Osteoblast (primary cell): ENCODE measurements around the gene SRF. TPM values are rescaled to one million over a fixed set of nuclear protein-coding genes. Genes with fewer than 3 reads are reported as not detected.

Experiments
- DNase-seq: peaks from one replicate; pipeline ENCODE4 v3.0.0; 2011; ENCODE audit warnings: low spot score, mixed read lengths; ENCODE audit not compliant: insufficient read length; ENCODE audit errors: missing footprints
- H2AFZ ChIP-seq: 2 replicates; pipeline ENCODE4 v1.6.0; 2011; ENCODE audit warnings: mild to moderate bottlenecking, low read length
- H3K27ac ChIP-seq: 2 replicates; pipeline ENCODE4 v1.5.1; 2011; ENCODE audit warnings: mild to moderate bottlenecking, low read depth, low read length, moderate library complexity
- H3K27me3 ChIP-seq: 2 replicates; pipeline ENCODE4 v1.6.0; 2012; ENCODE audit warnings: mild to moderate bottlenecking, control low read depth, inconsistent platforms, low read length, moderate library complexity; ENCODE audit not compliant: insufficient read depth
- H3K36me3 ChIP-seq: 2 replicates; pipeline ENCODE4 v1.5.1; 2011; ENCODE audit warnings: mild to moderate bottlenecking, low read length, control low read depth, moderate library complexity; ENCODE audit not compliant: insufficient read depth
- H3K4me1 ChIP-seq: 2 replicates; pipeline ENCODE4 v1.5.1; 2011; ENCODE audit warnings: mild to moderate bottlenecking, low read length, control low read depth, moderate library complexity; ENCODE audit not compliant: insufficient read depth
- H3K4me2 ChIP-seq: 2 replicates; pipeline ENCODE4 v1.6.0; 2011; ENCODE audit warnings: mild to moderate bottlenecking, low read length; ENCODE audit not compliant: insufficient read depth
- H3K4me3 ChIP-seq: fragments of 200-600 bp; sonication (generic); 3 replicates; pipeline ENCODE4 v1.5.1; 2012; ENCODE audit warnings: mild to moderate bottlenecking, low read length, inconsistent platforms; ENCODE audit not compliant: insufficient read depth
- H3K79me2 ChIP-seq: 2 replicates; pipeline ENCODE4 v1.6.0; 2012; ENCODE audit warnings: mild to moderate bottlenecking, low read length, control low read depth, inconsistent platforms; ENCODE audit not compliant: insufficient read depth
- H3K9me3 ChIP-seq: 2 replicates; pipeline ENCODE4 v1.5.1; 2011; ENCODE audit warnings: low read depth, low read length, control low read depth
- H4K20me1 ChIP-seq: 2 replicates; pipeline ENCODE4 v1.6.0; 2012; ENCODE audit warnings: mild to moderate bottlenecking, low read length, control low read depth; ENCODE audit not compliant: insufficient read depth
- total RNA-seq: library from RNA; depleted of rRNA; stranded (reverse); fragments of >200 nt; gene quantifications from 2 replicates; pipeline ENCODE4 v1.2.3, GENCODE V29; 2012
- TF ChIP-seq, protein P1 (sequence below): IDR thresholded peaks from 2 replicates; pipeline ENCODE4 v1.5.1; 2011; ENCODE audit warnings: mild to moderate bottlenecking, low read depth, low read length, moderate library complexity; ENCODE audit errors: extremely low read depth

SRF gene
- total RNA-seq, result 17.7 and 20.6 TPM in 2 replicates

DNA sequence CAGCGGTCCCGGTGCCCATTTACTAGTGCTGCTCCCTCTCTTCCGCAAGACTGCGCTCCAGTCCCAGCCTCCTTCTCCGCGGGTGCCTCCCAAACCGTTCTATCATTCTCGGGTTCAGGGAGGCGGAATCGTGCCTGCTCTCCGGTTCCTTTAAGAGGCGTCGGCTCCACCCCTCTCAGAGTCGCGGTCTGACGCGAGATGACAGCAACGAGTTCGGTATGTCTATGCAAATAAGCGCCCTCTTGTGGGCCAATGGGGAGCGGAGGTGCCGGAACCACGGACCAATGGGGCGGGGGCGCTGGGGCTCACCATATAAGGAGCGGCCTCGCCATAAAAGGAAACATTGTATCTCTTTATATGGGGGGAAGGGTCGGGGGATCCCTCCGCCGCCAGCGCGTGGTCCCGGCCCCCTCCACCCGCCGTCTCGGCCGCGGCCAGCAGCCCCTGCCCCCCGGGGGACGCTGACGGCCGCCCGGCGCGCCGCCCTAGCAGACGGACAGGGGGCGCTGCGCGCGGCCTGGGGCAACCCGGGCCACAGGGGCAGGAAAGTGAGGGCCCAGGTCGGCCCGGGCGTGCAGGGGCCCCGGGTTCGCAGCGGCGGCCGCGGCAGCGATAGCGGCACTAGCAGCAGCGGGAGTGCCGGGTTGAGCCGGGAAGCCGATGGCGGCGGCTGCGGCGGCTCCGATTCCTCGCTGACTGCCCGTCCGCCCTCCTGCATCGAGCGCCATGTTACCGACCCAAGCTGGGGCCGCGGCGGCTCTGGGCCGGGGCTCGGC, at the start of gene SRF:
Gene SRF, plus strand, starts transcription at position 339 of the 776 bp plus-strand sequence. Its CDS starts 388 bp downstream, at position 727.
- Histone ChIP-seq H3K4me2 (peak within 1 kb of the TSS; percentile 98), H3K9me3 (no peaks in the 10 kb centered on the region), H2AFZ (peak within 1 kb of the TSS; percentile 98), H3K4me1 (peaks cover 36% of the 10 kb centered on the region), H3K4me3 (peak within 1 kb of the TSS; percentile 86), H3K79me2 (peaks cover 40% of the 10 kb centered on the region), H3K27ac (peak within 1 kb of the TSS; percentile 92), H3K36me3 (peaks cover 14% of the 10 kb centered on the region), H4K20me1 (peaks cover 25% of the 10 kb centered on the region), H3K27me3 (no peaks in the 10 kb centered on the region)
- peak; percentile 99 for DNase-seq
- TF ChIP-seq, protein P1, sequence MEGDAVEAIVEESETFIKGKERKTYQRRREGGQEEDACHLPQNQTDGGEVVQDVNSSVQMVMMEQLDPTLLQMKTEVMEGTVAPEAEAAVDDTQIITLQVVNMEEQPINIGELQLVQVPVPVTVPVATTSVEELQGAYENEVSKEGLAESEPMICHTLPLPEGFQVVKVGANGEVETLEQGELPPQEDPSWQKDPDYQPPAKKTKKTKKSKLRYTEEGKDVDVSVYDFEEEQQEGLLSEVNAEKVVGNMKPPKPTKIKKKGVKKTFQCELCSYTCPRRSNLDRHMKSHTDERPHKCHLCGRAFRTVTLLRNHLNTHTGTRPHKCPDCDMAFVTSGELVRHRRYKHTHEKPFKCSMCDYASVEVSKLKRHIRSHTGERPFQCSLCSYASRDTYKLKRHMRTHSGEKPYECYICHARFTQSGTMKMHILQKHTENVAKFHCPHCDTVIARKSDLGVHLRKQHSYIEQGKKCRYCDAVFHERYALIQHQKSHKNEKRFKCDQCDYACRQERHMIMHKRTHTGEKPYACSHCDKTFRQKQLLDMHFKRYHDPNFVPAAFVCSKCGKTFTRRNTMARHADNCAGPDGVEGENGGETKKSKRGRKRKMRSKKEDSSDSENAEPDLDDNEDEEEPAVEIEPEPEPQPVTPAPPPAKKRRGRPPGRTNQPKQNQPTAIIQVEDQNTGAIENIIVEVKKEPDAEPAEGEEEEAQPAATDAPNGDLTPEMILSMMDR, result peak; percentile 45

DNA sequence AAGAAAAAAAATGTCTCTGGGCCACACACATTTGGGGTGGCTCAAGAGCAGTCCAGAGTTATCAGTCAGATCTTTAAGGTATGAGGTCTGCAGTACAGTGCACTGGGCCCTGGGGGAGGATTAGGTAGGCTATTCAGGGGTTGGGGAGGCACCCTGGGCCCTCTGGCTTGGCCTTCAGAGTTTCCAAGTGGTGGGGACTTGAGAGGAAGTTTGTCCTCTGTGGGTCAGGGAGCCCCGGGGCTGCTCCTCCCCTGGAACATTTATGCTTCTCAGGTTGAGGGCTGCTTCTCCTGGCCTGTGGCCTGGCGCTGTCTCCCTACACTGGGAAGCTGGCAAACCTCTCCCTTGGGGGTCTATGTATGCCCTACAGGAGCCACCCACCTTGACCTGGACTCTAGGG, 48.9 kb upstream of the SRF start:
- H3K4me2 ChIP-seq, result peak overlapping the region; percentile 56
- H3K9me3 ChIP-seq, result no peaks in the 10 kb centered on the region
- no peaks in the 10 kb centered on the region for H3K27me3 ChIP-seq
- no peaks in the 10 kb centered on the region for H4K20me1 ChIP-seq
- DNase-seq, result no peak
- peaks cover 53% of the 10 kb centered on the region for H3K79me2 ChIP-seq
- no peaks in the 10 kb centered on the region for H3K36me3 ChIP-seq
- peak overlapping the region; percentile 91 for H3K27ac ChIP-seq
- no peak overlapping the region for H2AFZ ChIP-seq
- H3K4me3 ChIP-seq, result no peak overlapping the region
- peaks cover 64% of the 10 kb centered on the region for H3K4me1 ChIP-seq
- TF ChIP-seq, protein P1, result no peak

DNA sequence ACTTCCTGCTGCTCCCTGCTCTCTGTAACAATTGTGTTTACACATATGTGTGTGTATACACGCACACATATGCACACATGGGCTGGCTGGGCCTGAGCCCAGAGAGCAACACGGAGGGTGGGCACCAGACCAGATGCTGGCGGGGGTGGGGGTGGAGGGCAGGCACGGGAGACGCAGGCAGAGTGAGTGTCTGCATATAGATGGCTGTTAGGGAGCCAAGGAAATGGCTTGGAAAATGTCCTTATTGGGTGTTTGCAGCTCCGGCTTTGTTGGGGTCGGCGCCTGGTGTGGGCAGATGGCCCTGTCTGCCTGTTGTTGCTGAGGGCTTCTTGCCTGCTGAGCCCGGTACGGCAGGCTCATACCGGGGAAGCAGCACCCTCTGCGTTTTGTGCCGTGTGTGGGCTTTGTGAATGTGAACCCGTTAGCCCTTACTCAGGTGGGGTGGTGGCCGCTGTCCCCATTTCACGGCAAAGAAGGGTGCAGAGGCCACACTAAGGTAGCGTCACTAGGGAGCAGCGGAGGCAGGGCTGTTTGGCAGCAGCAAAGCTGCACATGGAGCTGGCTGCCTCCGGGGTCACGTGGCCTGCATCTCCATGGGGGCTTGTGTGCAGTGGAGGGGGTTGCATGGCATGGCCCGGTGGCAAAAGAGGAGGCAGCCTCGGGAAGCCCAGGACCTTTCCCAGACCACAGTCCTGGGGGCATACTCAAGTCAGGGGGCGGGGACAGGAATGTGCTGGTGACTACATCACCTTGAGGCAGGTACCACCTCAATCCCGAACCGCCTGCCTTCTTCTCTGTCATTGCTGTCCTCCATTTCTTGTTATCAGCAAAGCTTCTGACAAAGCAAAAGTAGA, 47.4 kb upstream of the SRF start:
- peak overlapping the region; percentile 91 for H3K27ac ChIP-seq
- H3K9me3 ChIP-seq, result no peaks in the 10 kb centered on the region
- H3K27me3 ChIP-seq, result no peaks in the 10 kb centered on the region
- no peak overlapping the region for H3K4me3 ChIP-seq
- peak; percentile 13 for DNase-seq
- TF ChIP-seq, protein P1, result no peak
- no peaks in the 10 kb centered on the region for H4K20me1 ChIP-seq
- no peak overlapping the region for H2AFZ ChIP-seq
- peaks cover 51% of the 10 kb centered on the region for H3K79me2 ChIP-seq
- no peak overlapping the region for H3K4me2 ChIP-seq
- H3K36me3 ChIP-seq, result no peaks in the 10 kb centered on the region
- H3K4me1 ChIP-seq, result peaks cover 71% of the 10 kb centered on the region

DNA sequence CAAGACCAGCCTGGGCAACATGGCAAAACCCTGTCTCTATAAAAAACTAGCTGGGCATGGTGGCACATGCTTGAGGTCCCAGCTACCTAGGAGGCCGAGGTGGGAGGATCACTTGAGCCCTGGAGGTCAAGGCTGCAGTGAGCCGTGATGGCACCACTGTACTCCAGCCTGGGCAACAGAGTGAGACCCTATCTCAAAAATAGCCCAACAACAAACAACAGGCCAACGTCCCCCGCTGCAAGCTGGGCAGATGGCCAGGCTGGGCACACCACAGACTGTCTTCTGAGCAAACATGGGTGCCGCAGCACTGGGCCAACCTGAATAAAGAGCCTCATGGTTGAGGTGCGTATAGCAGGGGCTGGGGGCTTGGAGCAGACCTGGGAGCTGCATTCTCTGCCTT, 46.6 kb upstream of the SRF start:
- Histone ChIP-seq H3K4me3 (no peak overlapping the region), H3K27ac (peak overlapping the region; percentile 91), H3K4me2 (no peak overlapping the region), H3K9me3 (no peaks in the 10 kb centered on the region), H3K36me3 (no peaks in the 10 kb centered on the region), H3K27me3 (no peaks in the 10 kb centered on the region), H3K4me1 (peaks cover 79% of the 10 kb centered on the region), H2AFZ (no peak overlapping the region), H4K20me1 (no peaks in the 10 kb centered on the region), H3K79me2 (peaks cover 43% of the 10 kb centered on the region)
- TF ChIP-seq, protein P1, result no peak
- DNase-seq, result no peak
